NCI-H446 (cell line): ENCODE measurements around the gene RNPEP.
"Not testable (repeated sequence)": the region's sequence is repeated elsewhere in the genome, so short reads cannot be mapped to it uniquely, and the experiment has no call there.

Experiments used
- DNase-seq, 2 experiments: peaks; one replicate each; lab custom pipeline; 2025; lab: John Stamatoyannopoulos, UW

RNPEP gene

GRCh38 chr1:201982623-201983379 lies at the start of gene RNPEP:
TSS of gene RNPEP (plus strand) at chr1:201982648. CDS start at chr1:201982667, 19 bp downstream.
- DNase-seq, result peak; percentile 48 to 69

- DNase-seq, result no peak
These were observed 48.5 kb upstream of the RNPEP start for GRCh38 chr1:201933840-201934430.

GRCh38 chr1:201937624-201938213 lies 44.7 kb upstream of the RNPEP start:
- no peak for DNase-seq

GRCh38 chr1:201938440-201939035 lies 43.9 kb upstream of the RNPEP start:
- DNase-seq, result no peak

- no peak for DNase-seq
These were observed 43.3 kb upstream of the RNPEP start for GRCh38 chr1:201939148-201939547.

GRCh38 chr1:201939574-201939973 lies 42.9 kb upstream of the RNPEP start:
- DNase-seq, result no peak

GRCh38 chr1:201940316-201940715 lies 42.1 kb upstream of the RNPEP start:
- DNase-seq, result not testable (repeated sequence)

GRCh38 chr1:201941420-201942128 lies 40.9 kb upstream of the RNPEP start:
- no peak for DNase-seq

- no peak for DNase-seq
These were observed 40.3 kb upstream of the RNPEP start for GRCh38 chr1:201942129-201942495.

- no peak for DNase-seq
These were observed 38.4 kb upstream of the RNPEP start for GRCh38 chr1:201944002-201944401.

GRCh38 chr1:201944639-201945038 lies 37.8 kb upstream of the RNPEP start:
- DNase-seq, result no peak

GRCh38 chr1:201945157-201945556 lies 37.3 kb upstream of the RNPEP start:
- no peak for DNase-seq

GRCh38 chr1:201945863-201946223 lies 36.6 kb upstream of the RNPEP start:
- DNase-seq, result no peak

GRCh38 chr1:201946224-201946908 lies 36.1 kb upstream of the RNPEP start, which contains the start of gene LMOD1:
TSS of gene LMOD1 (minus strand) at chr1:201946548. CDS start at chr1:201946340, 208 bp downstream.
- DNase-seq, result no peak

GRCh38 chr1:201947697-201948008 lies 34.8 kb upstream of the RNPEP start:
- no peak for DNase-seq

- DNase-seq, result peak in 1 of 2 experiments; percentile 61
These were observed 33.0 kb upstream of the RNPEP start for GRCh38 chr1:201949491-201949890.

- DNase-seq, result no peak
These were observed 28.0 kb upstream of the RNPEP start for GRCh38 chr1:201954263-201955008.

- DNase-seq, result peak; percentile 98 to 99
These were observed 27.3 kb upstream of the RNPEP start, which contains the start of gene TIMM17A for GRCh38 chr1:201955009-201955728. TSS of gene TIMM17A (plus strand) at chr1:201955503. CDS start at chr1:201955527, 24 bp downstream.

GRCh38 chr1:201955729-201956143 lies 26.7 kb upstream of the RNPEP start:
- no peak for DNase-seq

GRCh38 chr1:201958348-201958747 lies 24.1 kb upstream of the RNPEP start:
- DNase-seq, result no peak
